ENCODE results near the gene TMEM186.
A peak's percentile ranks its signal among the peaks of the same experiment; 100 is the strongest.
"Not testable (repeated sequence)": the region's sequence is repeated elsewhere in the genome, so short reads cannot be mapped to it uniquely, and the experiment has no call there.

The TMEM186 gene

GRCh38 chr16:8752706-8753105 lies 44.7 kb downstream of the TMEM186 start:
- no peak for DNase-seq
- in situ Hi-C loops (cut with HindIII; ENCODE audit: low pct_ligation_motif_present, low pct_unique_long_range_greater_than_20kb, low sequenced_read_pairs): no loop called here

- in situ Hi-C loops (cut with HindIII; ENCODE audit: low pct_ligation_motif_present, low pct_unique_long_range_greater_than_20kb, low sequenced_read_pairs): no loop called here
- peak; percentile 86 for DNase-seq
Measured at GRCh38 chr16:8751481-8752311, 45.7 kb downstream of the TMEM186 start.

GRCh38 chr16:8748944-8749343 lies 48.5 kb downstream of the TMEM186 start:
- DNase-seq; in situ Hi-C loops (cut with HindIII; ENCODE audit: low pct_ligation_motif_present, low pct_unique_long_range_greater_than_20kb, low sequenced_read_pairs): not testable (repeated sequence)

Measured in ACHN (cell line).